Activated CD8-positive, alpha-beta memory T cell treated with anti-CD3 and anti-CD28 coated beads, Interleukin-2, amount 50 U/mL, for 48 hours (primary cell): ENCODE data around the gene FGF5.
"Not testable (repeated sequence)": the region's sequence is repeated elsewhere in the genome, so short reads cannot be mapped to it uniquely, and the experiment has no call there.

Source experiments
- DNase-seq: peaks from one replicate; pipeline ENCODE4 v3.0.0-alpha.2; 2020

The FGF5 gene

DNA sequence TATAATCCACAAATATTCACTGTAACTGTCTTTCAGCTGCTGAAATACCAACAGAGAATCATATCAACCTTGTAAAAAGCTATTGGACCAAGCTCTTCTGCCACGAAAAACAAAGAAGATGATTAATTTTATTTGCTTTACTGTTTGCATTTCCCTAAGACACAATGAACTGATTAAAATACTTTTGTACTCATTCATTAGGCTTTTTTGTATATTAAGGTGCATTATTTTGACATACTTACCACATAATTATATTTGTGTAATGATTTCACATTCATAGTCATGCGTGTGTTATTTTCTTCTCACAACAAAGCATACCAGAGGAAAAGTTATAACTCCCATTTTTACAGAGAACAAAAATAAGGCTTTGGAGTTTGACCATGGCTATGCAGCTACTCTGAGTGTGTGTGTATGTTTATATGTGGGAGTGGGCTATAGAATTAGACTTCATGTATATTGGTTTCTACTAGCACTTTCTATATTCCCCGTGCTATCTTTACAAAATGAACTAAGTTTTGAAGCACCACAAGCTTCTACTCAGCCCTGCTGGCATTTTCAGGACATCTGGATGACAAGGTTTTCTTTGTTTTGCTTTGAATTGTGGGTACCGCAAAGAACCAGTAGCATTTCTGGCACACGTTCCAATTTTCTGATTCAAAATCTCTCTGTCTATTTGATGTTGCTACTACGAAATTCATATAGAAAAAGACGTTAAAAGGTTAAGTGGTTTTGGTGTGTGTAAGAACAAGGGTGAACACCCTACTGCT lies 11.0 kb upstream of the FGF5 start:
- no peak for DNase-seq

DNA sequence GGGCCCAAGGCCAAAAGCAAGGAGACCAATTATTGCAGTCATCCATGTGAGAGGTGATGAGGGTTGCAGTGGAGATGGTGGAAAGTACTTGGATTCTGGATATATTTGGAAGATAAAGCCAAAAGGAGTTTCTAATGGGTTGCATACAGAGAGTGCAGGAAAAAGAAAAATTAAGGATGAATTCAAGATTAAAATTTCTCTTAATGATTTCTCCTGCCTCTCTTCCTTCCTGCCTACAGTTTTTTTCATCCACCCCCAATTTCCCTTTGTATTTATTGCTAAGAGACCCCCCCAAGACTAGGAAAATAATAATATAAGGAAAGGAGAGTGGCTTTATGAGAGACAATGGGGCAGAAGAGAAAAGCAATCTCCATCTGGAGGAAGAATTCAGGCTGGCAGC lies 8.6 kb upstream of the FGF5 start:
- DNase-seq, result no peak

DNA sequence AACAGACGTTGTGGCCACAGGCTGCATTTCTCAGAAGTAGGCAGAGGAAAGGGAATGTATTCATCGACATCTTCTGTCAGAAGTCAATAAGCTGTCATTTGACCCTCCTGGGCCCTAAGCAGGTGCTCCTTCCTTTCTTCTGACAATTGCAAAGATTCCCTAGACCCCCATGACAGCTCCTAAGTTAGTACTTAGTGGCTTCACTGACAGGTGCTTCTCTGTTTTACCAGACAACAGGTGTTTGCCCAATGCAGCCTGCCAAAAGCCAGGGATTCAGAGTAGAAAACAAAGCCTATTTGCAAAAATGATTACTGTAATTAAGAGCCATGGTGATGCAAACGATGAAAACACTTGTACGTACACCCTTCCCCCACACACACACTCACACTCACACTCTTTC lies 7.5 kb upstream of the FGF5 start:
- no peak for DNase-seq

DNA sequence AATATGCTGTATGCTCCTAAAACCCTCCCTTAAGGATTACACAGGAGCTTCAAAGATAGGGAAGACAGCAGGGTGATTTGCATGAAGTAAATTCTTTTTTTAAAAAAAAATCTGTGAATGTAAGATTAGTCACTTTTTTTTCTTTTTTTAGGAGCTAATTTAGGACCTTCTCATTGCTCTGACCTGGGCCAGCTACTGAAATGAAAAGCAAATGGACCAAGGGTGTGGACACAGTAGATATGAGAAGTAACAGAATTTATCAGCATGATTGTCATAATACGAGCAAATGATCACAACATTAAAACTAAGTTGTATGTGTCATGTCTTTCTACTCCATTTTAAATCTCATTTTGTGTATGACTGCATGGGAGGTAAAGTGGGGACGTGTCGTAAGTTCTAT lies 6.6 kb upstream of the FGF5 start:
- DNase-seq, result no peak

DNA sequence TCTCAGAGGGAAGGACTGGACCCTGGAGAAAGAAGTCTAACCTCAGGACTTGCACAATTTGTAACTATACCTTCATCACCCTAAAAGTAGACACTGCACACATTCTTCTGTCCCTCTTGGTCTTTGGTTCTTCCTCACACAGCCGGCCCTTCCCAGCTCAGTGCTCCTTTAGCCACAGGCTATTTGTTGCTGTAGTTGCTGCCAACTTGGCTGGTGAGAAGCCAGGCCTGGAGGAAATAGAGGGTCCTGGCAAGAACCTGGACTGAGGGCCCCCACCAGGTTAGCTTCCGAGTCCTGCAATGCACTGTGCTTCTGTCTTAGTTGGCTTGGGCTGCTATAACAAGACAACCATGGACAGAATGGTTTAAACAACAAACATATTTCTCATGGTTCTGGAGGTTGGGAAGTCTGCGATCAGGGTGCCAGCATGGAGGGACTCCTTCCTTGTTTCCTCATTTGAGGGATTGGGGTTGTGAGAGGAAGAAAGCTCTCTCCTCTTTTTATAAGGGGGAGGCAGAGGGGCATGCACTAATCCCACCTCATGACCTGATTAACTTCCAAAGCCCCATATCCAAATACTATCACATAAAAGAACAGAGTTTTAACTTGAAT lies 4.4 kb upstream of the FGF5 start:
- DNase-seq, result no peak

DNA sequence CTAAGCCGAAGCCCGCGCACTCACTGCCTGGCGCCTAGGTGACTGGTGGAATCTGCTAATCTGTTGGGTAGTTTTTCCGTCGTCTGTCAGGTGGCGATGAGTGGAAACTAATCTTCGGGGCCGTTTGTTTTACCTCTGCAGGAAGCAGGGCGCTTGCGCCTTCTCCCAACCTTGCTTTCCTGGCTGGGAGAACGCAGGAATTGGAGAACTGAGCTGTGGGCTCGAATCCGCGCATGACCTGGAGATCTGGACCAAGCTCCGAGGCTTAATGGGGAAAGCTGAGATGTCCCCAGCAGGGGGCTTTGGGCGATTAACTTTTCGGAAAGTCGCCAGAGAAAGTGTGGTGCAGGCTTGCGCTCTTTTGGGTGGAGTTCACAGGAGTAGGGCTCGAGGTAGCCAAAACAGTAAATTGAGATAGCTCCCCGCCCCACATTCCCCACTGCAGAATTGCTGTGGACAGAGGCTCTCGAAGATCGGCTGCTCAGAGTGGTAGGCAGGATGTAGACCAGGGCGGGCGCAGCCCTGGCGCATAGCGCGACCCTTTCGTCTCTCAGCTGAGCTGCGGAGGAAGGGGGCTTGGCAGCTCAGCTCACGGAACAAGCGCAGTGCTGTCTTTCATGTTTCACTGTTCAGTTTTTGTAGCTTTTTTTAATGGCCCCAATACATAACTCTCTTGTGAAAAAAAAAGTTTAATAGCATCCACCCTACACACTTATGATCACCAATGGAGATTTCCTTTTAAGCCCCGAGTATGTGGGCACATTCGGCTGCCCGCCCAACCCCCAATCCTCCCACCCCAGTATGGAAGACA lies 2.7 kb upstream of the FGF5 start:
- DNase-seq, result no peak

DNA sequence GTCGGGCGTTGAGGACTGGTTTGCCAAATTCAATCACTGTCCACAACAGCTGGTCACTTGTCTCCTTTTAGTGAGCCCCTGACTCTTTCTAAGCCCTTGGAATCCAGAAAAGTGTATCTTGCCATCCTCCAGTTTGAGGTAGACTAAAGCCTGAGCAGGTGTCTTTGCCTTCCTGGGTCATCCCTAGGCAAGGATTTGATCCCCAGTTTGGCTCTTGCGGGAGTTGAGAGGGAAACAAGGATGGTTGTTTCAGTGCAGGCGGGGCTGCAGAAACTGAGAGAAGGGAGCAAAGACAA lies 2.2 kb upstream of the FGF5 start:
- no peak for DNase-seq

DNA sequence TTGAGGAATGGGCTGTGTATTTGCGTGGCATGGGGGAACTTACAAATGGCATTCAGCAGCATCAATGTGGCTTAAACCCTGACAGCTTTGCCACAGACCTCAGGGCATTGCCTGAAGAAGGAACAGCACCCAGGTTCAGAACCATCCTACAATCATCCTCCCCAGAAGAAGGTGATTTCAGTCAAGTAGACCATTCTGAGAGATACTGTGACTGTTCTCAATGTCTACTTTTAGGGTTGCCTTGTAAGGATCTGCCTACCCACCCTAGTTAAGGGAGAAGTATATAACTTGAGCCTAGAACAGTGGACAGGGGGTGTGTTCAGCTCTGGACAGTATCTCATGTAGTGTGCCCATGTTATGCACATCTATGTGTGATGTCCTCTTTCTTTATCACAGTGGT lies 1.6 kb upstream of the FGF5 start:
- DNase-seq, result no peak

DNA sequence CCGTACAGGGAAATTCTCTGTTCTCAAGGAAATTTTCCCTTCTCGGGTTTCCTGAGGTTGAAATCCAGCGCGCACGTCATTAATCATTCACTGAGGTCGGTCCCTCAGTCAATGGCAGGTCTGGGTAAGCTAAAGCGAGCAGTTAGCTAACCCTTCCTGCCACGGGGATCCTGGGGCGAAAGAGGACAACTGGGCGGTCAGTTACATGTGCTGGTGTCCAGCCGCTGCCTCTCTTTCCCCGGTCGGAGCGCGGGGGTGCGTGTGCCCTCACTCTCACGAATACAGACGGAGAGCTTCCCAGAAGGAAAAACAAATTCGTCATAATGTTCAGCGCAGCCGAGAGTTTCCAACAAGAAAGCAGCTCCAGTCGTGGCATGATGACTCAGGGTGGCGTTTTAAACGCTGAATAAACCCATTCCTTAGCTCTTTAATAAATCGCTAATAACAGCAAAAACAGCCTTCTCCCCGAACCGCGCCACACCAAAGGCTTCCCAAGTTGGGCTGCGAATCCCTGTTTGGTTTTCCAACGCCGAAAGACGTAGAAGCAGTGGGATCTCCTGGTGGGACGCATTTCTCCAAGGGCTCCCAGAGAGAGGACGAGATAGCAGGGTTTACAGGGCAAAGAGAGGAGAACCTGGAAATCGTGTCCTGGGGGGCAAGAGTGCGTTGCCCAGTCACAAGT lies 752 bp upstream of the FGF5 start:
- no peak for DNase-seq

DNA sequence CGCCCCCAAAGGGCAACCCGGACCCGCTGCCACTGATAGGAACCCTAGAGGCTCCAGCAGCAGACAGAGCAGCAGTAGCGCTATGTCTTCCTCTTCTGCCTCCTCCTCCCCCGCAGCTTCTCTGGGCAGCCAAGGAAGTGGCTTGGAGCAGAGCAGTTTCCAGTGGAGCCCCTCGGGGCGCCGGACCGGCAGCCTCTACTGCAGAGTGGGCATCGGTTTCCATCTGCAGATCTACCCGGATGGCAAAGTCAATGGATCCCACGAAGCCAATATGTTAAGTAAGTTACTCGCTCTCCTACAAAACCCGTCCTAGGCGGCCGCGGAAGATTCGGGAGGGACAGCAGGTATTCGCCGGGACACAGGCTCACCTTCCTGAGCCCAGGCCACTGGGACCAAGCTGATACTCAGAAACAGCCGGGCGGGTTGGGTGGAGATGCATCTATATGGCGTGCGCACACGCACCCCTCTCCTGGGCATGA lies 477 bp downstream of the FGF5 start:
- DNase-seq, result no peak

DNA sequence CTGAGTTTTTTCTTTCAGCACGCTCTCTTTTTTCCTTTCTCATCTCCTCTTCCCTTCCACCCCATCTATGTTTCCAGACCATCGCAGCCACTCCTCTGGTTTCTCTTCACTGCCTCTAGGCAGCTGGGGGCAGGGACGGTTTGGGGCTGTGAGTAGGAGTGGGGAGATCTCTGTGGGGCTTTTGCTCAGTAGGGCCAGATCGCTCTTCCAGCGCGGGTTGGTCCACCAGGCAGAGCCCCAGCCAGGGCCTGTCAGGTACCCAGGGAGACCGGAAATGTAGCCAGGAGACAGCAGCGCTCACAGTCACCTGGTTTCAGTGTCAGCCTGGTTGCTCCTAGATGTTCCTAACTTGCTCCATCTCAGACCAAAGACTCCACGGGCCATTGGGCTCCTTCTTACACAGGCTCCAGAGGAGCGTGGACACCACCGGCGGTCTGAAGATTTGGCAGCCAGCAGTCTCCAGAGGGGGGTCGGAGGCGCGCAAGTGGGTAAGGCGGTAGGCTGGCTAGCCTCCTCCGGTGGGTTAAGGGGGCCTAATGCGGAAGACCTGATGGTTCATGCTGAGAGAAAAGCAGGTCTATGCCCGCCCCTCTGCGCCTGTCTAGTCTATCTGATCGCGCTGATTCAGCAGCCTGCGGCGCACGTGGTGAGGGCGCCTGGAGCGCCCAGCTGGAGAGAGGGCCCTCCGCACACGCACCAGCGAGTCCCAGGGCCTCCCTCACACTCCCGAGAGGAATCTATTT lies 1.8 kb downstream of the FGF5 start:
- no peak for DNase-seq

DNA sequence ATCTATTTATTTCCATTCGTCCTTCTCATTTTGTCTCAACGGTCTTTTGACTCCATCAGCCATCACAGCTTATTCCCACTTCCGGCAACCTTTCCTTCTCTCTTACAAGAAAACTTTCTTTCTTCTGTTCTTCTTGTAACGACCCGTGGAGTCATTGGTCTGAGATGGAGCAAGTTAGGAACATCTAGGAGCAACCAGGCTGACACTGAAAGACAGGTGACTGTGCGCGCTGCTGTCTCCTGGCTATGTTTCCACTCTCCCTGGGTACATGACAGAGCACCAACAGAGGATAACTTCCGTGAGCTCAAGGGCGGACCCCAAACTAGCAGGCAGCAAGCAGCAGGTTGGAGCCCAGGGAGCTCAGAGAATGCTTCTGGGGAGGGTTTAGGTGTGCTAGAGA lies 2.5 kb downstream of the FGF5 start:
- no peak for DNase-seq

DNA sequence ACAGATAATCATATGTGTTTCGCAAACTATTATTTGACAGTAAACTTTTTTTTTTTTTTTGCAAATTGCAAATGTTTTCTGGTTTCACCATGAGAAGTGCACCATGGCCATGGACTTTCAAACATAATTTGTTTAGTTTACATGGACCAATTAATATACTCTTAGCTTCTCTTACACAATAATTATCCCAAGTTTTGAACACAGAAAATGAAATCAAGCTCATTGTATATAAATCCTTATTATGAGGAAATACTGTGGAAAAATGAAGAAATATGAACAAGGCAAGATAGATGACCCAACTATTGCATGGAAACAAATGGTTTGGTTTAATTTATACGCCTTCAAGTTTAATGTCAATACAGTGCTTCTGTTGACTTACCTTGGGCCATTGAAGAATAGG lies 3.9 kb downstream of the FGF5 start:
- DNase-seq, result no peak

DNA sequence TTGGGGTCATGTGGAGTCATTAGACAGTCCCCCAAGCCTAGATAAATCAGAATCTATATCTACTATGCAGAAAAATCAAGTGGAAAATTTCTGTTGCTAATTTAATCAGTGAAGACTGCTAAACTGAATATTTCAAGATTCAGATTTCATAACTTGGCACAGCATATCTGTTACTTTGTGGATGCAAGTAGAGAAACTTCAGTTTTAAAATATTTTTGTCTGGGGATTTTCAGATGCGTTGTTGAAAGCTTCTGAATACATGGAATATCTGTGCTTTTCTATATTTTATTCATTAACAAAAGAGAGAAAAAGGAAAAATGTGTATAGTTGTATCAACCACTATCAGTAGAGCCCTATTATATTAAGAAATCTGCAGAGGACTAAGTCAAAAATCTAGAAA lies 4.4 kb downstream of the FGF5 start:
- no peak for DNase-seq

DNA sequence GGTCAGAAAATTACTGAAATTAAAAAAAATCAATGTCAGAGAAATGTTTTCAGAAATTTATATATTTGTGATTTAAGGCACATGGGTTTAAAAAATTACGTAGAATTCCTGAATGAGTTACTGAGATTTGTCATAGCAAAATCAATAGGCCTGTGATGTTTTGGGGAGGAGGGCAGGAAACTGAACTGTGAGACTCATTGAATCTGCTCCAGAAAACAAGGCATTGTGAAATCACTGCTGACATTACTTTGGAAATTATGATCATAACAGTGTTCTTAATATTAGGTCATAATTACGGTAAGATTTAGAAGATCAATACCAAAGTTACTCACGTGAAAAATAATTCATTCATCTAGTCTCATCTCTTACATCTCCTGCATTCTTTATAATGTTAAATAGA lies 5.3 kb downstream of the FGF5 start:
- no peak for DNase-seq

DNA sequence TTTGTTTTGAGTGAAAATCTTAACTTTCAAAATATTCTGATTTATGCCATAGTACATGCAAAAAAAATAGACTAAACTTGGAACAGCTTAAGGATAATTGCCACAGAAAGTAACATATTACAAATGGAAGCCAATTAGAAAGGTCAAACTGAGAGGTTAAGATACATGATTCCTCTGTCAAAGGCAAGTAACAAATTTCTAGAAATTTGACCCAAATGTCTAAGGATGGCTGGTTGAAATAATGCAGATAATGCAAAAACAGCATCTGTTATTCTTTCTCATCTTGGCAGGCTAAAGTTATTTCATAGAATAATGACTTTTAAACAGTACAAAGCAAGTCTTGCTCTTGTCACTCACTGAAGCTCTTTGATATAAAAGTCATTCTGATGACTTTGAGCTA lies 10.5 kb downstream of the FGF5 start:
- no peak for DNase-seq

DNA sequence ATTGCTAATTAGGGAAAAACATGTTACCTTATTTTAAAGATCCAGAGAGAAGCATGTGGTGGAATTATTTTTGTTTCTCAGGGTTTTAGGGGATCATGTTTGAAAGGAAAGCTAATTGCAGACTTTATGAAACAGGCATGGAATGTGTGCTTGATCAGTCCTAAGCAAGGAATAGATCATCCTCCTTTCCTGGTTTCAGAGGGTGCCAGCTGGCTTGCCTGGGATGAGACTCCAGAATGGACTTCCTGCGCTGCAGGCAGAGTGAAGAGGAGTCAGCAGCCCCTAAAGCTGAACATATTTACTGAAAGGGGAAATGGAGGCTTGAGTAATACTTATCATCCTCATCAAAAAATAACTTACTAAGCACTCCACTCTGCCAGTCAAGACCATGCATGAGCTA lies 13.3 kb downstream of the FGF5 start:
- DNase-seq, result no peak

DNA sequence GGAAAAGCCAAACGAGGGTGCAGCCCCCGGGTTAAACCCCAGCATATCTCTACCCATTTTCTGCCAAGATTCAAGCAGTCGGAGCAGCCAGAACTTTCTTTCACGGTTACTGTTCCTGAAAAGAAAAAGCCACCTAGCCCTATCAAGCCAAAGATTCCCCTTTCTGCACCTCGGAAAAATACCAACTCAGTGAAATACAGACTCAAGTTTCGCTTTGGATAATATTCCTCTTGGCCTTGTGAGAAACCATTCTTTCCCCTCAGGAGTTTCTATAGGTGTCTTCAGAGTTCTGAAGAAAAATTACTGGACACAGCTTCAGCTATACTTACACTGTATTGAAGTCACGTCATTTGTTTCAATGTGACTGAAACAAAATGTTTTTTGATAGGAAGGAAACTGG lies 20.0 kb downstream of the FGF5 start:
- no peak for DNase-seq

DNA sequence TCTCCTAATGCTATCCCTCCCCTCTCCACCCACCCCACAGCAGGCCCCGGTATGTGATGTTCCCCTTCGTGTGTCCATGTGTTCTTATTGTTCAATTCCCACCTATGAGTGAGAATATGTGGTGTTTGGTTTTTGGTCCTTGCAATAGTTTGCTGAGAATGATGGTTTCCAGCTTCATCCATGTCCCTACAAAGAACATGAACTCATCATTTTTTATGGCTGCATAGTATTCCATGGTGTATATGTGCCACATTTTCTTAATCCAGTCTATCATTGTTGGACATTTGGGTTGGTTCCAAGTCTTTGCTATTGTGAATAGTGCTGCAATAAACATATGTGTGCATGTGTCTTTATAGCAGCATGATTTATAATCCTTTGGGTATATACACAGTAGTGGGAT lies 24.2 kb downstream of the FGF5 start:
- not testable (repeated sequence) for DNase-seq

DNA sequence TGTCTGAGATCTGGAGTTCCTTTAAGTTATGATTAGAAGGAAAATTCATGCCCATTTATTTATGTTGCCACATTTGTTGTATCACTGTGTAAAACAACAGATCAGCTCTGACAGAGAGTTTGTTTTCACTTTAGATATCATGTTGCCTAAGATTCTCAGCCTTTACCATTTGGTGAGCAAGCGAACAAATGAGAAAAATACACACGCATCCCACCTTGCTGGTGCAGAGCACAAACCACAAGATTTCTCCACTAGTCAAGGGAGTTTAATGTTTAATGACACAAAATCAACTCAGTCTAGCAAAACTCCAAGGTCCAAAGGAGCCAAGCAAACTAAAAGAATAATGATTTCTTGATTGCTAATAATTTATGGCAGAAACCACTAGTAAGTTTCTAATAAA lies 27.7 kb downstream of the FGF5 start:
- DNase-seq, result no peak

DNA sequence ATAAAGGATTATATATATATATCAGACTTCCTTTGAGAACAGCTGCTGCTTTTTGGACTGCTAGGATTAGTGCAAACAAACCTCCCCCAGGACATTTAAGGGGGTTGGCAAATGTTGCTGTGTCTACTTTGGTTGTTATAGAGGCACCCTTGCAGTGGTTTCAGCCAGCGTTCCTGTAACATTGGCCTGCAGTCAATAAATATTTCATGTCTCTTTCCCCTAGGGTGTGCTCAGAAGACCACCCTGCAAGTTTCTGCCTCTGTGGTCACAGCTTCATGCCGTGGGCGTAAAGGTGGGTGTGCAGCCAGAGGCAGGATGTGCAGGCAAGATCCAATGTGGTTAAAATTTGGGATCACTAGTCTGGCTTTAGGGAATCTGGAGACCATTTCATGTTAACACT lies 28.9 kb downstream of the FGF5 start:
- DNase-seq, result no peak

DNA sequence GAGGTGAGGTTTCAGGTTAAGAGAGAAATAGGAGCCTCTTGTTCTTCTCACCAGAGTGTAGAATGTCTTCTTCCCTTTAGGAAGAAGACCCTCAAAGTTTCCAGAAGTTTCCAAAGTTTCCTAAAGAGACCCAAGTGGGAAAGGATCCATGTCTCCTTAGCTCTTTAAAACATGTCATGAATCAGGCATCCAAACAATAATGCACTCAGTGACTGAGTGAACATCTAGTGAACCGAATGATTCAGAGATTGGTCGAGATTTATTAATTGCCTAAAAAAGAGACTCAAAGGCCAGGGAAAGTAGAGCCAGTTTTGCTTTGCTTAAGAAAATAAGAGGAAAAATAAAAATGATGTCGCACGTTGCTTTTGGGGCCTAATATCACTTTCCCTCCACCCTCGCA lies 29.4 kb downstream of the FGF5 start:
- no peak for DNase-seq

DNA sequence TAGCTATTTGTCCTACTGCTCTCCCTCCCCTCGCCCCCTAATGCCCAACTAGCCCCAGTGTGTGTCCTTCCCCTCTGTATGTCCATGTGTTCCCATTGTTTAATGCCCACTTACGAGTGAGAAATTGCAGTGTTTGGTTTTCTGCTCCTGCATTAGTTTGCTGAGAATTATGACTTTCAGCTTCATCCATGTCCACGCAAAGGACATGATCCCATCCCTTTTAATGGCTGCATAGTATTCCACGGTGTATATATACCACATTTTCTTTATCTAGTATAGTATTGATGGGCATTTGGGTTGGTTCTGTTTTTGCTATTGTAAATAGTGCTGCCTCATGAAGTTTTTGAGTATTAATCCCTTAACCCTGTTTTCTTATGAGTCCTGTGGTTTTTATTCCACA lies 35.4 kb downstream of the FGF5 start:
- DNase-seq, result no peak
